T-helper 2 cell (primary cell): ENCODE measurements around the gene C17orf58.
"Not testable (repeated sequence)": the region's sequence is repeated elsewhere in the genome, so short reads cannot be mapped to it uniquely, and the experiment has no call there.

ENCODE experiments used
- DNase-seq, 5 experiments: peaks; one replicate each; pipeline versions ENCODE4 v3.0.0 to v3.0.0-alpha.2; 2012 to 2022

The C17orf58 gene

DNA sequence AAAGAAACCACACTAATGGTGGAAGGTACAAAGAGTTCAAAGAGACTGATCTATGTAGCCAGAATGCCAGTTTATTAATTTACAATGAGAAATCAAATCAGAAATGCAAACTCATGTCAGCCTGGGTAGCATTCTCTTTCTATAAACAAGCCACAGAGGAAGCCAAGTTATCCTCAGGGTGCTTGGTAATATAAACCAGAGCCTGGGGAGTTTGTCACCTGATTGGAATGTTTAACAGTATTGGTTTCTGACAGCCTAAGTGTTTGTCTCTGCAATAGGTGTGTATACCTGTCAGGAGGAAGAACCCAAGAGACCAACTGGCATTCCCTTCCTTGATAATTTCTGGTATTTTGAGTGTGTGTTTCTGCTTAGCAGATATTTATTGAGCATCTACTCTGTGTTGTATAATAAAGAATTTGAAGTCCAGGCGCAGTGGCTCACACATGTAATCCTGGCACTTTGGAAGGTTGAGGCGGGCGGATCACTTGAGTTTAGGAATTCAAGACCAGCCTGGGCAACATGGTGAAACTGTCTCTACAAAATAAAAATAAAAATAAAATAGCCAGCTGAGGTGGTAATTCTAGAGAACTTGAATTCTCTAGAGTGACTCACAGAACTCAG, 3.1 kb upstream of the C17orf58 start:
- DNase-seq, result no peak

DNA sequence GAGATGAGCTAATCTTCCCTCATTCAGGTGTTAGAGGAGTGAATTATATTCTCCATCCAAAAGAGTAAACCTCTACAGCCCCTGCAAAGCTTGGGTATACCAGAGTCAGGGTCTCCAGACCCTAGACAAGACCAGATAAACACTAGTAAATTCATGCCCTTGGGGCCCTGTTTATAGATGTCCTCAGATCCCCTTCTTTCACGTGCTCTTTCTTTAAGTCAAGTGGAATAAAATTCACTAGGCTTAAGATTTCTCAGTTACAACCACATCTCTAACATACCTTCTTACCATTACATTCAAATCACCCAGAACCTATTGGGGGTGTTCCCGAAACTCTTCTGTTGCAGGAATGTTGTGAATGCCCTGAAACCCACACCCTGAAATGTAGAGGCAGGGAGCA, 2.2 kb upstream of the C17orf58 start:
- DNase-seq, result no peak

DNA sequence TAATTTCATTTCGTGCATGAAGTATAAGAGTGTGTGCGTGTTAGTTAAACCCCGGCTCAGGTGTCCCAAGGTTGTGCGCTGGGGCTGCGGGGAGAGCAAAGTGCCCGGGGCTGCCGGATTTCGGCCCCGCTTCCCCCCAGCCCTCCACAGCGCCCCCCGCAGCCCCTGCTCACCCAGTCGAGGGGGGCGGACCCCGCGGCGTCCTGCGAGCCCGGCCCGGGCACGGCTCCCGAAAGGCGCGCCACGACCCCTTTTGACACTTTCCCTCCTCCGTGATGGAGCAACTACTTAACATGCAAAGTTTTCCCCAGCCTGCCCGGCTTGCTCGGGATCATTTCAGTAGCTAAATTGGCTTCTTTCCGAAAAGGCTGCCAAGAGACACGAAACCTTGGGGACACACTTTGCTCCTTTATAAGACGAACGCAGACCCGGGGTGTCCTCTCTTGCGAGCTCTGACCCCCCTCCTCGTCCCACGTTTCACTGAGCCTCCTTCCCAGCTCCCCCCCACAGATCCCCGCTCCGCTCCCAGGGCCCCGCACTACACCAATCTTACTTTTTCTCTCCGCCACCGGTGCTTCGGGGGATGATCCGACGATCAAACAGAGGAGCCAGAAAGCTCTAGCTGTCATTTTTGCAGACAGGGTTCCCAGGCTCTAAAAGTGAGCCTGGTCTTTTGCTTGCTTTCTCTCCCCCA, 552 bp downstream of the C17orf58 start:
- peak in 1 of 5 experiments; percentile 22 for DNase-seq

DNA sequence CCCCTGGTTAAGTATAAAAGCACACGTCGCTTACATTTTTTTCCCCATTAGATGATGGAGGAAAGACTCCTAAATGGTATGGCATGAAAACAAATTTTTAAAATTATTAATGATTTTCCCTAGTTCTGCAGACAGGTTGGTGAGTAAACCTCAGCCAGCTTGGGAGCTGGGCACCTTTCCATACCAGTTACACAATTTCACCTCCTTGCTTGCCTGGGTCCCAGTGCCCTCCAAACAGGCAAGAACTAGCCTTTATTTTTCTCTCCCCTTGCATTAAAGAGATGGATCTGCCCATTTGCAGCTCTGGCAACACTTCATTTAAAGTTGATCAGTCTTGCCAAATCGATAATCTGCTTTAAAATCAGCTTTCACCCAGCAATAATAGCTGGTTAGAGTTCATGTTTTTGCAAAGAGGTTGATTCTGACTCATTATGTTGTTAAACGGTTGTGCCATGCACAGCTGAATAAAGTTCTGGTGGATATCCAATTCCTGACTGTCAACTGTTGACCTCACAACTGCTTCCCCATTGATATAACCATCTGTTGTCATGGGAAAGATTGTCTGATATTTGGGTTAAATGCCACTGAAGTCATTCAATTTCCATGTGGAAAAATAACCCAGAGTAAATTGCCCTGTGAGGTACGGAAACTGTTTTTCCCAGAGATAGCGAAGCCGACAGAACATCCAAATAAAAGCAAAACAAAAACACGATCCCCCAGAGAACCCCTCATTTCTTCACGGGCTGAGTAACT, 1.3 kb downstream of the C17orf58 start:
- peak in 1 of 5 experiments; percentile 63 for DNase-seq

DNA sequence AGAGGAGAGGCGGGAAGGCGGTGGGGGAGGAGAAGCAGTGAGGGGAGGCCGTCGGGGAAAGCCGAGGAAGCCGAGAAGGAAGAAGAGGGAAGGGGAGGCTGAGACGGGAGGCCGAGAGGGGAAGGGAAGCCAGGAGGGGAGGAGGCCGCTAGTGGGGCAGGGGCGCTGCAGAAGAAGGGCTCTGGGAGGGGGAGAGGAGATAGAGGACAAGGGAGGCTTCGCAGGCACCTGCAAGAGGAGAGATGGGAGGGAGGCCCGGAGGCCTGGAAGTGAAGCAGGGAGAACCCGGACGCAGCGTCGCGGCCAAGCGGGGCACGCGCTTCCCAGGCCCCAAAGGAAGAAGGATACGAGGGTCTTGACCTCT, 2.3 kb downstream of the C17orf58 start:
- no peak for DNase-seq

DNA sequence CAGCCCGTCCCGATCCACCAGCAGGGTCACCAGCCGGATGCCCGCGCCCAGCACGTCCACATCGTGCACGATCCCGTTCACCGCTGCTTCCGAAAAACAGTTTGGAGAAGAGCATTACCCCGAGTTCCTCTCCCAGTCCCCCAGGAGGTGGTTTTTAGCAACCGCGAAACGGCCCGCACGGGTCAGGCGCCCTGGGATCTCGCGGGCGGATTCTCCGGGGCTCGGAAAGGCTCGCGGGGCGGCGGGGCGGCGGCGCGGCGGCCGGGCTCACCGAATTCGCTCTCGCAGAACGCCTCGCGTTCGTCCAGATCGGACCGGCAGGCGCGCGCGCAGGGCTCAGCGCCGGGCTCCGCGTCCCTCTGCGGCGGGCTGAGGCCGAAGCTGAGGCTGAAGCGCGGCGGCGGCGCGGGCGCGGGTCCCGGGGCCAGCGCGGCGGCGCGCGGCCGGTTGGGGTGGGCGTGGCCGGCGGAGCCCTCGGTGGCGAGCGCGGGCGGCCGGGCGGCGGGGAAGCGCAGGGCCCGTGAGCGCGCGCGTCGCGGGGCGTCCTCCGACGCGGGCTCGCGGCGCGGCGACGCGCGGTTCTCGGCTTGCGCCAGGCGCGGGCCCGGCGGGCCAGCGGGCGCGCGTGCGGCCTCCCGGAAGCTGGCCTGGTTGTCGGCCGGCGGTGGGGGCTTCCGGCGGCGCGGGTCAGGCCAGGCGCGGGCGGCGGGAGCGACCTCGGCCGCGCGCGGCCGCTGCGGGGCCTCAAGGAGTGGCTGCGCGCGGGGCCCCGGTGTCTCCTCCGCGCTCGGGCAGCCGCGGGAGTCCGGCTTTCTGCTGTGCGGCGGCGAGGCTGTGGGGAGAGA, 2.9 kb downstream of the C17orf58 start:
- DNase-seq, result peak; percentile 40 to 92 (median 53)

DNA sequence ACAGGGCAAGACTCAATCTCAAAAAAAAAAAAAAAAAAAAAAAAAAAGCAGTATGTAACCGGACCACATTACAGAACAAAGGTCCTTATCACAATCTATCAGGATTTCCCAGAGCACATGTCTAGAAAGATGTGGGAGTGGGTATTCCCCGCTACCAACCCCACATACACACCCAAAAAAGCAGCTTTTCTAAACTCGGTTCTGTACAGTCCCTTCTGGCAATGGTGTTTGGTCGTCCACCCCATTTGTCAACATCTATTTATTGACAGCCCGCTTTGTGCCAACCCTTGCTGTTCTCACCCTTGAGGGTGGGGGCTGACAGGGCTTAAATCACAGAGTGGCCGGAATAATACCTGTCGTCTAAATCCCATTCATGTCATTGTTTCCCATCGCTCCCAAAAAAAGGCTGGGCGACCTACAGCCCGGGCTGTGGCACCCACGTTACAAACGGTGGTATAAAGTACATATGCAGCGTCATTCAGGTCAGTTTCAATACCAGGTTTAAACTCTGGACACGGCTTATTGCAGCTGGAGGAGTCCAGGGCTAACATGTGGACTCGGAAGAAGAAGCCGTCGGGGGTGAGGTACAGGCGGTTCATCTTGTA, 3.6 kb downstream of the C17orf58 start:
- DNase-seq, result no peak

DNA sequence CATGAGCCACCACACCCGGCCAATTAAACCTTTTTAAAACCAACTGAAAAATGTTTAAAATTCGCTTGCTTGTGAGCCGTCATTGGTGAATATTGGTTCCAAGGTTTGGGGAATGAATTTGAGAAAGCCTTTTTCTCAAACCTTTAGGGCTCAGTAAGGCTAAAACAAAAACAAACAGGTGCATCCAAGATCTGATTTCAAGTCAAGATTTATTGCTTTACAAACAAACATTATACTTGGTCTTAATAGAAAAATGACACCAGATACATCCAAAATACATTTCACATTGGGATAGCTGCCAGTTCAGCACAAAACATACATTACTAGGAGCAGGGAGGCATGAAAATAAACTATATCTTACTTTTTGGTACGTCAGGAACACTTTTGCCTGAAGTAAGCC, 5.4 kb downstream of the C17orf58 start:
- no peak for DNase-seq

DNA sequence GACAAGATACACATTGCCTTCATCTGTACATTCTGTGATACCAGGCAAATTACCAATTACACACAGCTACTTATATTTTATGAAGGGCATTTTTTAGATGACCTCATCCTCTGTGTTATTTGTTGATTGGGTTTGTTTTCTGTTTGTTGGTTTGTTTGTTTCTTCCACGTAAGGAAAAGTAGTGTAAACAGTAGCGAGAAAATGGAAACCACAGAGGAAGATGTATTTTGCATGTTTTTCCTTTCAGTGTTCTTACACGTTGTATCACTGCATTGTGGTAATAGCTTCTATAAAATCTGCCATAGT, 12.9 kb downstream of the C17orf58 start:
- DNase-seq, result no peak

DNA sequence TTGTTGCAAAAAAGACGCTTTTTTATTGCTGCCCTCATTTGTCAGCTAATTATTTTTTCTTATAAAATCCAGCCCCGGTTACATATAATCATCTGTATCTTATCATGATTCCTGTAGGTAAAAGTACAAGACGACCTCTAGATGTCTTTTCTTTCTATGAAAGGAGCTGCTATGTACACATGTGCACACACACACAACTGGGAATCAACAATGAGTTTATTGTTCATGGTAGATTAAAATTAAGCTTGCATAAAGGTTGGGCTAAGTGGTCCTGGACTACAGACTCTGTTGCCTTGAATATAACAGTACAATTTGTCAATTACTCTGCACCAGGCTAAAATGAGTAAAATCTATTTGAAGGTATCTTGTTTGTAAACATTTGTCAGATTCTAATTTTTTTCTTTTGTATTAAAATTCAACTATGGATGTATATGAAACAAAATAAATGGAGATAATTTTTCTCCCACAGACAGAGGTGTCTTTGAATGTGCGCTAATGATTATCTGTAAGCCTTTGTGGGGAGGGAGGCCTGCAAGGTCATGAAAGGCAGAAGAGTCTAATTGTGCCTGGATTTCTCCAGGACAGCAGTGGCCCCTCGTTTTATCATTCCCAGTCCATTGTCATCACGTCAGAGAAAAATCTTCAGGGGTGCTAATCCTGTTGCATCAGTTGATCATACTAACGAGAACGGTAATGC, 13.4 kb downstream of the C17orf58 start:
- DNase-seq, result no peak

DNA sequence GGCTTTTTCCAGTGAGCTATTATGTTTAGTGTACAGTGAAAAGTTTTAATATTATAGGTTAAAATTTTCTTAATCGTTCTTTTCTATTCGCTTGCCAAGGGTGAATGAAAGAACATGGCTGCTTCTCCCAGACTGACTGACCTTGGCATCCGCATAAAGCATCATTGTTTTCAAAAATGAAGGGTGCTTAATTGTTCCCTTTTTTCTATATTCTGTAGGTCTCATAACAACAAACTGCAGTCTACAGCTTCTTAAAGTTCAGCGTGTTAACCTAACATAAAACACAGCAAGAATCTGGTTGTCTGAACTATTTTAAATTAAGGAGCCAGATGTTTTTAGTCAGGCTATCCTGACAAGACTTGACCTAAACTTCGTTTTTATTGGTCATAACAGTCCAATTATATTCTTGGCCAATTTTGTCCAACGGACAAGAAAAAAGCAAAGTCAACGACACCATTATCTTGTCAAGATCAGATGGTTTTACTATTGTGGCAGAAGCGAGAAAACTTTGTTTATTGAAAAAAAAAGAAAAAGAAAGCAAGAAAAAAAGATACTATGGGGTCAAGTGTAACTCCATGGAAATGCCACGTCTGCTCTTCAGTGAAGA, 14.1 kb downstream of the C17orf58 start:
- no peak for DNase-seq

DNA sequence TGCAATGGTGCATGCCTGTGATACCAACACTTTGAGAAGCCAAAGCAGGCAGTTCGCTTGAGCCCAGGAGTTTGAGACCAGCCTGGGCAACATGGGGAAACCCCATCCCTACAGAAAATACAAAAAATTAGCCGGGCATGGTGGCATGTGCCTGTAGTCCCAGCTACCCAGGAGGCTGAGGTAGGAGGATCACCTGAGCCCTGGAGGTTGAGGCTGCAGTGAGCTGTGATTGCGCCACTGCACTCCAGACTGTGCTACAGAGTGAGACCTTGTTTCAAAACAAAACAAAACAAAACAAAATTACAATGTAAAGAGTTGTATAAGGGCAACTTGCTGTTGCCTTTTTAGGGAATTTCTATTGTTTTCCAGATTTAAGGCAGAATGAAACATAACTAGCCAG, 15.4 kb downstream of the C17orf58 start:
- not testable (repeated sequence) for DNase-seq

DNA sequence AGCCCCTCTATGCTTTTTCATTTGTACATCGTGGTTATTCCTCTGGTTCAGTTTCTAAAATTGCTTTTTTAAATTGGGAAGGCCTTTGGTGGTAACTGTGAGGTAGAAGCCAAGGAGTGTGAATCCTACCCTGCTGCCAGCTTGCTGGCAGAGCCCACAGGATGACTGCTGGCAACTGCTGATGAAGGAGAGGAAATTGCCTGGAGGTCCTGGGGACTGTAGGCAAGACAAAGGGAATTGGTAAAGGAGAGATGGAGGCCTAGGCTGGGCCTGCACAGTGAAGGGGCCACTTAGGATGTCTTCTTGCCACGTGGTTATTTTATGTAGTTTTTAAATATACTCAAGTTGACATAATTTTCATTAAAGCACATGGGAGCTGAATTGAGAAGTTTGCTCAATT, 15.8 kb downstream of the C17orf58 start:
- no peak for DNase-seq

DNA sequence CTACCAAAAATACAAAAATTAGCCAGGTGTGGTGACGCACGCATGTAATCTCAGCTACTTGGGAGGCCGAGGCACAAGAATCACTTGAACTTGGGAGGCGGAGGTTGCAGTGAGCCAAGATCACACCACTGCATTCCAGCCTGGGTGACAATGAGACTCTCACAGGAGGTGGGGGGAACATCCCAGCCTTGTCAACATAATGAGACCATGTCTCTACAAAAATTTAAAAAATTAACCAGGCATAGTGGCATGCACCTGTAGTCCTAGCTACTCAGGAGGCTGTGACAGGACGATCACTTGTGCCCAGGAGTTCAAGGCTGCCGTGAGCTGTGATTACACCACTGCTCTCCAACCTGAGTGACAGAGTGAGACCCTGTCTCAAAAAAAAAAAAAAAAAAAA, 20.0 kb downstream of the C17orf58 start:
- not testable (repeated sequence) for DNase-seq

DNA sequence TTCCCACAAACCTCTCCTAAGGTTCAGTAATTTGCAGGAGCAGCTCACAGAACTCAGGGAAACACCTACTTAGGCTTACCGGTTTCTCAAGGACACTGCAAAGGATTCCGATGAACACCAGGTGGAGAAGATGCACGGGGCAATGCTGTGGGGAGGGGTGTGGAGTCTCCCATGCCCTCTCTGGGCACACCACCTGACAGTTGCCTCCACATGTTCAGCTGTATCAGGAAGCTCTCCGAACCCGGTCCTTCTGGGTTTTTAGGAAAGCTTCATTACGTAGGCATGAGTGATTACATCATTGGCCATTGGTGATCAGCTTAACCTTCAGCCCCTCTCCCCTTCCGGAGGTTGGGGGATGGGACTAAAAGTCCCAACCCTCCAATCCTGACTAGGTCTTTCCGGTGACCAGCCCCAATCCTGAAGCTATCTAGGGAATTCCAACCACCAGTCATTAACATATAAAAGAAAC, 21.6 kb downstream of the C17orf58 start:
- DNase-seq, result no peak

DNA sequence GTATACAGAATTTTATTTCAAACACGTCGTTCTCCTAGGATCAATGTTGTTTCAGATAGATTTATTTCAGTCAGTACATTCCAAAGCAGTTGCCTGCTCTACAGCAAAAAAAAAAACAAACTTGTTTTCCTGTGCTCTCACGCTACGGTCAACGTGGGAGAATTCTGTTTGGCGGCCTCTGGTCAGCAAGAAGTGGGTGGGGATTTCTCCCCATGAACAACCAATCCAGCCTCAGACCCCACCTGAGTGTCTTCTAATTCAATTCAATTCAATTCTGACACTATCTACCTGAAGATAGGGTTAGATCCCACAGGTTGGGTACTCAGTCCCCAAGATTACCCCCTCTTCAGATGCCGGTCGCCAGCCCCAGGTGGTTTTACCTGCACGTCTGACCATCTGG, 22.1 kb downstream of the C17orf58 start:
- DNase-seq, result no peak

DNA sequence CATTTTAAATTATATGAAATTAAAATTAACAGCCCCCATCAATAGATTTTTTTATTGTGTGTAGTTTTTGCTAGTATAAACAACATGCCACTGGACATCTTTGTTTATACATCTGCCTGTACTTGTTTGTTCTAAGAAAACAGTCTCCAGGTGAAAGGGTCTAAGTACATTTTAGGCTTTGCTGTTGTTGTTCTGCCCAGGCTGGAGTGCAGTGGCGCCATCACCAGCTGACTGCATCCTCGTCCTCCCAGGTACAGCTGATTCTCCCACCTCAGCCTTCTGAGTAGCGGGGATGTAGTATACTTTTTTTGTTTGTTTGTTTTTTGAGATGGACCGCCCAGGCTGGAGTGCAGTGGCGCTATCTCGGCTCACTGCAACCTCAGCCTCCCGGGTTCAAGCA, 25.5 kb downstream of the C17orf58 start:
- no peak for DNase-seq

DNA sequence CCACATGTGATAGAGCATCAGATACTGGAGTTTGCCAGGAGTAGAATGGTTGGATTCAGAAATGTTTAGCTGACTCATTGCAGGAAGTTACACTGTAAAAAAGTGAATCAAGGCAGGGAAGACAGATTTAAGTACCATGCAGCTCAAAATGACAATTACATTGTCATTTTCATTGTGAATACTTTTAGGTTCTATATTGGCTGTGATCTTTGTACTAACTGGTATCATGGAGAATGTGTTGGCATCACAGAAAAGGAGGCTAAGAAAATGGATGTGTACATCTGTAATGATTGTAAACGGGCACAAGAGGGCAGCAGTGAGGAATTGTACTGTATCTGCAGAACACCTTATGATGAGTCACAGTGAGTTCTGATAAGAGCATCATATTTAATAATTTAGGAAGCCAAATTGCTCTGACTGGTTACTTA, 33.1 kb downstream of the C17orf58 start:
- DNase-seq, result peak in 4 of 5 experiments; percentile 35 to 74 (median 52)

DNA sequence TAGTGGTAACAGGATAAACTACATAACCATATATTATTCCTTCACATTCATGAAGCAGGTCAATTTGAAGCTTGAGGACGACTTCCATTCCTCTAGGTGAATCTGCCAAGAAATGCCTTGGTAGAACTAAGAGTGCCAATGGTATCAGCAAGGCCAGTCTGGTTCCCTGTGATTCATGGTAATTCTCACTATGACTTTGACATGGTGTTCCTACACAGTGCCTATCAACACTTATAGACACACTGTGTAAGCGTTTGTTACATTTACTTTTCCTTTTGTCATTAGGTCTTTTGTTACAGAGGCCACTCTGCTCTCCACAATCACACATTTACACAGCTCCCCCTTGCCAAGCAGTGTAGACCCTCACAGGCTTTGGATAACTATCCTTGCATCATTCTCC, 34.1 kb downstream of the C17orf58 start:
- not testable (repeated sequence) for DNase-seq

DNA sequence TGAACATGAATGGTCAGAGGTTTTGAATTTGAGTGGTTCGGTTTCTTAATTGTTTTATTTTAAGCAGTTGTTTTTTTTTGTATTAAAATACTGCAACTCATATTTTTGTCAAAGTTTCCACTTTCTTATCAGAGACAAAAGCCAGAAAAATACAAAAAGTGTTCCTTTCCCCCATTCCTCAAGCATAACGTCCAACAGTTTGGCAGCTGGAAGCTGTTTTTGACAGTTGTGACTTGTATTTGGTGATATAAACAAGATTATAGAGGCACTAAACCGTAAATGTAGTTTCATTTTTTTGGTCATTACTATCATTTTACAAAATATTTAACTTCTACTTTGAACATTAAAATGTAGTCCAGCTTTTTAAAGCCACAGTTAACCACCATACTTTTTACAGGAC, 36.0 kb downstream of the C17orf58 start:
- DNase-seq, result not testable (repeated sequence)

DNA sequence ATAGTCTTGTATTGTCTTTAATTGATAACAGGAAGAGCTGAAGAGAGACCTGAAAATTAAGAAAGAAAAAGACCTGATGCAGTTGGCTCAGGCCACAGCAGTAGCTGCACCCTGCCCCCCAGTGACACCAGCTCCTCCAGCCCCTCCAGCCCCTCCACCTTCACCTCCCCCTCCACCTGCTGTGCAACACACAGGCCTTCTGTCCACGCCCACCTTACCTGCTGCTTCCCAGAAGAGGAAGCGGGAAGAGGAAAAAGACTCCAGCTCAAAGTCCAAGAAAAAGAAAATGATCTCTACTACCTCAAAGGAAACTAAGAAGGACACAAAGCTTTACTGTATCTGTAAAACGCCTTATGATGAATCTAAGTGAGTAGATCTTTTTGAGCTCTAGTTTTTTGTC, 36.8 kb downstream of the C17orf58 start:
- DNase-seq, result peak in 1 of 5 experiments; percentile 3

DNA sequence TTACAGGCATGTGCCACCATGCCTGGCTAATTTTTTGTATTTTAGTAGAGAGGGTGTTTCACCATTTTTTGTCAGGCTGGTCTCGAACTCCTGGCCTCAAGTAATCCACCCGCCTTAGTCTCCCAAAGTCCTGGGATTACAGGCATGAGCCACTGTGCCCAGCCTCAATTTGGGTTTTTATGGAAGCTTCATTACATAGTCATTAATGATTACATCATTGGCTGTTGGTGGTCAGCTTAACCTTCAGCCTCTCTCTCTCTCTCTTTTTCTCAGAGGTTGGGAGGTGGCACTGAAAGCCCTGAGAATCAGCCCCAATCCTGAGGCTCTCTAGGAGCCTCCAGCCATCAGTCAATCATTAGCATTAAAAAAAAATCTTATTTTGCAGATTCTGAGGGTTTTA, 45.3 kb downstream of the C17orf58 start:
- no peak for DNase-seq
